Endothelial cell of umbilical vein (primary cell): ENCODE data around the gene TMPRSS3. TPM values are rescaled to one million over a fixed set of nuclear protein-coding genes. Genes with fewer than 3 reads are reported as not detected.

Experiments used
- BruUV-seq: library from RNA; stranded (reverse); fragments of 400-500 nt; replicated peaks from 2 replicates; lab custom pipeline; 2021; lab: Mats Ljungman, UMichigan
- CTCF ChIA-PET: fragments of 300-600, 350-600 bp; sonication (Branson Sonifier 250); formaldehyde crosslinking; loops from one replicate; lab custom pipeline; 2021; ENCODE audit warnings: antibody characterized with exemption, inconsistent platforms; lab: Charles Lee
- POLR2A ChIA-PET: fragments of 300-600, 350-600 bp; sonication (Branson Sonifier 250); formaldehyde crosslinking; loops from one replicate; lab custom pipeline; 2021; ENCODE audit warnings: antibody characterized with exemption, inconsistent platforms; lab: Charles Lee
- DNase-seq: peaks from one replicate; pipeline ENCODE4 v3.0.0-alpha.2; 2011; ENCODE audit warnings: low read depth, low spot score
- FAIRE-seq: peaks from 2 replicates; lab custom pipeline; 2011; peaks lifted over from hg19 to GRCh38; lab: Jason Lieb, UNC
- H2AFZ ChIP-seq: 2 replicates; pipeline ENCODE4 v1.6.0; 2012; ENCODE audit warnings: low read depth, low read length, control low read depth, inconsistent platforms
- H3K27ac ChIP-seq: 2 replicates; pipeline ENCODE4 v1.5.1; 2011; ENCODE audit warnings: low read depth, mild to moderate bottlenecking, control low read depth, low read length, moderate library complexity; ENCODE audit not compliant: insufficient read depth
- H3K27me3 ChIP-seq, 2 experiments: 2 replicates each; pipeline versions ENCODE4 v1.6.0 to v1.6.1; 2011; ENCODE audit warnings: low read length in 2 of 2, mixed read lengths in 1 of 2; ENCODE audit not compliant: control insufficient read depth in 2 of 2, insufficient read depth in 2 of 2
- H3K36me3 ChIP-seq, 2 experiments: 2 replicates in 1 of 2; 3 replicates in 1 of 2; pipeline ENCODE4 v1.5.1; 2011; ENCODE audit warnings: low read length in 2 of 2, mild to moderate bottlenecking in 1 of 2, moderate library complexity in 1 of 2; ENCODE audit not compliant: control insufficient read depth in 2 of 2, insufficient read depth in 2 of 2; ENCODE audit errors: extremely low read depth in 1 of 2
- H3K4me1 ChIP-seq: 3 replicates; pipeline ENCODE4 v1.5.1; 2011; ENCODE audit warnings: mild to moderate bottlenecking, low read length; ENCODE audit not compliant: control insufficient read depth, insufficient read depth; ENCODE audit errors: extremely low read depth
- H3K4me2 ChIP-seq: 2 replicates; pipeline ENCODE4 v1.6.1; 2011; ENCODE audit warnings: low read length, control low read depth, mixed read lengths; ENCODE audit not compliant: insufficient read depth
- H3K4me3 ChIP-seq, 3 experiments: fragments of 200-600 bp in 1 of 3; sonication (generic), shearing (Covaris generic) in 1 of 3; replicated peaks in 1 of 3; 2 replicates each; pipeline ENCODE4 v1.5.1; 2011 to 2016; ENCODE audit warnings: control low read depth in 3 of 3, low read length in 3 of 3, mild to moderate bottlenecking in 2 of 3, inconsistent platforms in 1 of 3, low read depth in 1 of 3, moderate library complexity in 1 of 3; ENCODE audit not compliant: insufficient read depth in 1 of 3
- H3K79me2 ChIP-seq: 2 replicates; pipeline ENCODE4 v1.6.0; 2012; ENCODE audit warnings: low read length, inconsistent platforms; ENCODE audit not compliant: control insufficient read depth, insufficient read depth
- H3K9ac ChIP-seq: replicated peaks from 2 replicates; pipeline ENCODE3; 2011; ENCODE audit warnings: low read length, control low read depth; ENCODE audit not compliant: insufficient read depth; ENCODE audit errors: extremely low read depth
- H3K9me1 ChIP-seq: replicated peaks from 3 replicates; pipeline ENCODE4 v1.6.0; 2011; ENCODE audit warnings: mild to moderate bottlenecking, low read length; ENCODE audit not compliant: control insufficient read depth, insufficient read depth; ENCODE audit errors: extremely low read depth
- H3K9me3 ChIP-seq: replicated peaks from 2 replicates; pipeline ENCODE4 v1.5.1; 2012; ENCODE audit warnings: low read length, inconsistent platforms; ENCODE audit not compliant: control insufficient read depth, insufficient read depth
- H4K20me1 ChIP-seq: replicated peaks from 2 replicates; pipeline ENCODE3; 2011; ENCODE audit warnings: mild to moderate bottlenecking, low read length; ENCODE audit not compliant: control insufficient read depth, insufficient read depth; ENCODE audit errors: extremely low read depth
- CTCF ChIP-seq, 2 donors: IDR thresholded peaks; 1 replicate in 1 of 2; 2 replicates in 1 of 2; pipeline ENCODE4 v1.5.1; 2011; ENCODE audit warnings: low read length in 2 of 2, mild to moderate bottlenecking in 2 of 2, moderate library complexity in 2 of 2, control low read depth in 1 of 2, inconsistent platforms in 1 of 2, low read depth in 1 of 2; ENCODE audit not compliant: insufficient read depth in 1 of 2; ENCODE audit errors: extremely low read depth in 1 of 2
- EZH2 ChIP-seq: IDR thresholded peaks from 2 replicates; pipeline ENCODE4 v1.6.1; 2012; ENCODE audit warnings: borderline replicate concordance, low read depth, mild to moderate bottlenecking, moderate library complexity, low read length, inconsistent platforms; ENCODE audit not compliant: severe bottlenecking
- FOS ChIP-seq: IDR thresholded peaks from 2 replicates; pipeline ENCODE4 v1.6.1; 2011; ENCODE audit warnings: mild to moderate bottlenecking, low read length, moderate library complexity, borderline replicate concordance; ENCODE audit not compliant: insufficient read depth
- GATA2 ChIP-seq: IDR thresholded peaks from 2 replicates; pipeline ENCODE4 v1.7.0; 2011; ENCODE audit warnings: low read depth, mild to moderate bottlenecking, moderate library complexity, mixed read lengths, low read length; ENCODE audit not compliant: insufficient read length, insufficient read depth
- JUN ChIP-seq: IDR thresholded peaks from 2 replicates; pipeline ENCODE4 v1.6.1; 2011; ENCODE audit warnings: borderline replicate concordance, low read depth; ENCODE audit not compliant: insufficient read length, insufficient read depth
- MYC ChIP-seq: IDR thresholded peaks from one replicate; pipeline ENCODE4 v1.6.1; 2011; ENCODE audit warnings: mild to moderate bottlenecking, low read depth, low read length
- POLR2A ChIP-seq: IDR thresholded peaks from 2 replicates; pipeline ENCODE4 v1.6.1; 2012; ENCODE audit warnings: low read depth, mild to moderate bottlenecking, control low read depth, low read length
- POLR2AphosphoS5 ChIP-seq: IDR thresholded peaks from 2 replicates; pipeline ENCODE4 v1.6.1; 2012; ENCODE audit warnings: low read depth, mild to moderate bottlenecking, control low read depth, low read length, moderate library complexity; ENCODE audit not compliant: insufficient read depth
- dilution Hi-C: fragments of 300-500 bp; cut with MboI; formaldehyde crosslinking; loops from one replicate; pipeline ENCODE4 v1.15.0; 2019; ENCODE audit warnings: low sequenced_read_pairs; ENCODE audit not compliant: extremely low pct_ligation_motif_present
- intact Hi-C: fragments of 100-400 bp; cut with micrococcal nuclease; formaldehyde crosslinking; loops from one replicate; pipeline ENCODE4 v1.10.0; 2022
- polyA plus RNA-seq, 4 experiments: library from polyadenylated mRNA; depleted of rRNA in 3 of 4; stranded (reverse) in 3 of 4; unstranded in 1 of 4; fragments of >200 nt; gene quantifications; 2 replicates each; pipeline versions ENCODE4 v1.2.1 to v1.2.3, GENCODE V29; 2011 to 2012; ENCODE audit warnings: missing spikeins in 1 of 4
- total RNA-seq: library from RNA; stranded (reverse); gene quantifications from 2 replicates; pipeline ENCODE4 v1.2.3, GENCODE V29; 2021
- TF ChIP-seq, protein P1 (sequence below): IDR thresholded peaks from 2 replicates; pipeline ENCODE4 v1.6.1; 2011; ENCODE audit not compliant: insufficient read depth, insufficient read length

The TMPRSS3 gene
- total and polyA plus RNA-seq, 2 donors (not counting 3 experiments of a cell fraction or from before 2014, with no cell fraction given), result not detected

DNA sequence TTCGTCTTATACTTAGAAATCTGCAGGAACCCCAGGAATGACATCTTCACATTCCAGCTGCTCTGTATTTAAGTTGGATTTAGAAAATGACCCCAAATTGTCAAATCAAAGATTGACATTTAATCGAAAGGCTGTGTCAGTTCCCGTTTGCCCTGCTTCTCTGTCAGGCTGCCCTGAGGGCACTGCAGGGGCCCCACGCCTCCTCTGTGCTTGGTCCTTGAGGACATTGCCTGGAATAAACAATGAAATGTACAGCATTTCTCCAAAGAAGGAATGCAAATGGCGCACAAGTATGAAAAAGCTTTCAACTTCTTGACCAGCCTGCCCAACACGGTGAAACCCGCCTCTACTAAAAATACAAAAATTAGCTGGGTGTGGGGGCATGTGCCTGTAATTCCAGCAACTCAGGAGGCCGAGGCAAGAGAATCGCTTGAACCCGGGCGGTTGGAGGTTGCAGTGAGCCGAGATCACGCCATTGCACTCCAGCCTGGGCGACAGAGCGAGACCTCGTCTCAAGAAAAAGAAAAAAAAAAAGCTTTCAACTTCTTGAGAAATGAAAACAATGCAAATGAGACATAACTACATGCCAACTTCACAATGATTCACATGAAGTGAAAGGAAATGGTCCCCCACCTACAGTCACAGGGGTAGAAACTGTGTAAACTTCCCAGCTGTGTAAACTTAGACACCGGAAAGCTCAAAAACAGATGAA lies 3.0 kb downstream of the TMPRSS3 start:
- Histone ChIP-seq H3K9ac (no peak overlapping the region), H3K79me2 (no peaks in the 10 kb centered on the region), H3K27me3 (peaks cover 2 to 36% of the 10 kb centered on the region in 2 experiments), H2AFZ (no peak overlapping the region), H3K4me1 (no peaks in the 10 kb centered on the region), H3K9me3 (no peaks in the 10 kb centered on the region), H4K20me1 (no peaks in the 10 kb centered on the region), H3K36me3 (no peaks in the 10 kb centered on the region), H3K27ac (no peak overlapping the region), H3K4me2 (peak overlapping the region; percentile 22), H3K4me3 (no peak overlapping the region), H3K9me1 (no peaks in the 10 kb centered on the region)
- CTCF ChIA-PET, result interaction anchor here (1.1 to 2.2 kb wide), 3 partner anchors 11 to 248 kb away, joined by 3 to 6 read pairs (median 5); no protein-coding TSS in a partner anchor
- dilution Hi-C loops (no loop called here), intact Hi-C loops (no loop called here)
- peak; percentile 58 for DNase-seq
- POLR2A ChIA-PET, result no interaction called here
- no TSS peak for BruUV-seq
- peak; percentile 69 for FAIRE-seq
- TF ChIP-seq POLR2A, result no peak
- TF ChIP-seq, protein P1, sequence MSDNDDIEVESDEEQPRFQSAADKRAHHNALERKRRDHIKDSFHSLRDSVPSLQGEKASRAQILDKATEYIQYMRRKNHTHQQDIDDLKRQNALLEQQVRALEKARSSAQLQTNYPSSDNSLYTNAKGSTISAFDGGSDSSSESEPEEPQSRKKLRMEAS, result no peak
- no peak for TF ChIP-seq EZH2

DNA sequence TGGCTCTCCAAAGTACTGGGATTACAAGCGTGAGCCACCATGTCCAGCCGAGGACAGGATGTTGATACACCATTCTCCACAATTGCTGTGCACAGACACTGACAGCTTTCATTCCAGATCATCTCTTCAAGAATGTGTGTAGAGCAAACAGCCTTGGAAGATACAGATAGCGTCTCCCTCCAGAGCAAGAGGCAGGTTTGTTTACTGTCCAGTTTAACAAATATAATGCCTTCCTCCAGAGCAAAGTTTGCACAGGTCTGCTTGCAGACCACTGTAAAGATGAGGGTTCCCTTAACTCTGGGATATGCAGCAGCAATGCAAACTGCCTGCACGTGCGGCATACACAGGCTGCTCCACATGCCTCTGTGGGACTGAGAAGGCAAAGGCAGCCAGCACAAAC lies 4.6 kb downstream of the TMPRSS3 start:
- H2AFZ ChIP-seq, result no peak overlapping the region
- no peak overlapping the region for H3K9ac ChIP-seq
- no peak for TF ChIP-seq GATA2
- TF ChIP-seq, protein P1, result no peak
- no peak for TF ChIP-seq EZH2
- no peak for TF ChIP-seq JUN
- no peak for TF ChIP-seq MYC
- no peak for TF ChIP-seq POLR2AphosphoS5
- no peak for TF ChIP-seq CTCF (IDR thresholded peaks at IDR 0.05; ENCODE audit: extremely low read depth in 1 of 2, insufficient read depth in 1 of 2, low read depth in 1 of 2, low read length in 2 of 2)
- no peak for TF ChIP-seq FOS
- TF ChIP-seq POLR2A, result no peak
- H3K4me2 ChIP-seq, result no peak overlapping the region
- BruUV-seq, result no TSS peak
- H3K9me3 ChIP-seq, result no peaks in the 10 kb centered on the region
- H3K79me2 ChIP-seq, result no peaks in the 10 kb centered on the region
- H4K20me1 ChIP-seq, result no peaks in the 10 kb centered on the region
- intact Hi-C loops, result no loop called here
- dilution Hi-C loops, result no loop called here
- H3K27ac ChIP-seq, result no peak overlapping the region
- H3K4me3 ChIP-seq, result no peak overlapping the region
- H3K27me3 ChIP-seq, result peaks cover 4 to 33% of the 10 kb centered on the region in 2 experiments
- POLR2A ChIA-PET, result no interaction called here
- CTCF ChIA-PET, result interaction anchor here (2.2 kb wide), 1 partner anchor 10 kb away, joined by 6 read pairs; no protein-coding TSS in a partner anchor
- FAIRE-seq, result no peak
- no peaks in the 10 kb centered on the region for H3K4me1 ChIP-seq
- no peaks in the 10 kb centered on the region for H3K9me1 ChIP-seq
- H3K36me3 ChIP-seq, result no peaks in the 10 kb centered on the region
- no peak for DNase-seq
